NAMALWA (cell line): Measurements from ENCODE around the gene RAPGEF6.
"Not testable (repeated sequence)": the region's sequence is repeated elsewhere in the genome, so short reads cannot be mapped to it uniquely, and the experiment has no call there.

ENCODE experiments used
- DNase-seq: peaks from one replicate; pipeline ENCODE4 v3.0.0-alpha.2; 2015; ENCODE audit warnings: low spot score

Gene RAPGEF6

GRCh38 chr5:131495536-131496399 is 139.3 kb downstream of the RAPGEF6 start:
- DNase-seq = no peak

- DNase-seq = no peak
Measured at GRCh38 chr5:131491749-131492148, 143.3 kb downstream of the RAPGEF6 start.

DNA sequence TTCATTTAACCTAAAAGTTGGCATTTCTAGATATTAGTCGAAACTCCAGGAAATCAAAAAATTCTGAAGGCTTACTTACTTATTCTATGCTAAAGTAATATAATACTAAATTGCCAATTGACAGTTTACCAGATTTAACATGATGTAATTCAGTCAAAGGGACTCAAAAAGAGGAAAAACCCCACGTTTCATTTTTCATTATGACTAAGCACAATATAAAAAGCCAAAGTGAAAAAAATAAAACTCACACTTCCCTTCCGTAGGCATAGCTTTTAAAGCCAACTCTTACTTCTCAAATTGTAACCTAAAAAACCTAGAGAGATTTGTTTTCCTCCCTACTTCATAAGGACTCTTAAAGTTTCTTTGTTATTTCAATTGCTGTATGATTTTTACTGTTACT is 146.6 kb downstream of the RAPGEF6 start:
- no peak for DNase-seq

GRCh38 chr5:131487371-131487770 is 147.7 kb downstream of the RAPGEF6 start:
- DNase-seq = not testable (repeated sequence)

DNA sequence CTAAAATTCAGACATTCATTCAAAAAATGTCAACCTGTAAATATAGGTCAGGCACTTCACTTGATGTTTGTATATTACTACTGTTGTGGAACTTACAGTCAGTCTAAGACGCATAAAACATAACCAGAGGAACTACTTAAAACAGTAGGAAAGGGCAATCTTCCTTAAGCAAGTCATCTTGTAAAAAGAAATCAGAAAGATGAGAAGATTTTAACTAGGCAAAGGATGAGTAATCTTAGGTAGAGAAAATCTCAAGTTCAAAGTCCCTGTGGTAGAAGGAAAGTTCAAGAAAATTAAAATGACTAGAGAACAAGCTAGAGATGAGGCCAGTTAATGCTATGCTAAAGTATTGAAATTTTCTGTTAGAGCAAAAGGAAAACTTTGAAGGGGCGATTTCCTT is 152.4 kb downstream of the RAPGEF6 start:
- DNase-seq = no peak

DNA sequence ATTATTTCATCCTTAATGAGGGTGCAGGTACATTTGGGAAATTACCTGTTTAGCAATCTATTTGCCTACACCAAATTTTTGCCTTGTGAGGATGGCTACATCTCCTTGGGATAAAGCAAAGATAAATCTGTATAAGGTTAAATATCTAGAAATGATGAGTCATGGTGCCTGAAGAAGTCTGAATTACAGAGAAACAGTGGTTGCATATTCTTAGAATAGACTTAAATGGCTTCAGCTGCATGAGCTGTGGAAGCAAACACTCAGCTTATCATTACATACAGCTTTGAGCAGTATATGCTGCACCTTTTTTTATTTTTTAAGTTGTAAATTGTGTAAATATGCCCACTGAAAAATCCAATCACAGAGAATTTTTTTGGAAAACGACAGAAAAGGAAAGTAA is 153.5 kb downstream of the RAPGEF6 start:
- no peak for DNase-seq

GRCh38 chr5:131475541-131475941 is 159.5 kb downstream of the RAPGEF6 start:
- DNase-seq = no peak

DNA sequence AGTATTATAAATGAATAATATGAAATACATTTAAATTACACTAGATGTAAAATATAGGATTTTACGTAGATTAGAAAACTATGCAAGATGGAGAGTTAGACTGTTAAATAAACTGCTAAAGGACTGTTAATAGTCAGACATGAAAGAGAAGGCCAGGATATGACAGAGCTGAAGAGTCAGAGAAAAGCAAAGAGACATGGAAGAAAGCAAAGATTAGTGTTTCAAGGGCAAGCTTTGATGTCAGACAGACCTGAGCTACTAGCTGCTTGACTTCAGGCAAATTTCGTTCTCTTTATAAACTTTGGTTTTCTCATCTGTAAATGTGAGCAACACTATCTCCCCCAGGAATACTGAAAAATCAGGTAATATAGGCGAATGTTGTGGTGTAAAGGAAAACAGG is 161.3 kb downstream of the RAPGEF6 start:
- no peak for DNase-seq

- DNase-seq = no peak
Measured at GRCh38 chr5:131466171-131466766, 168.8 kb downstream of the RAPGEF6 start.

GRCh38 chr5:131463656-131464055 is 171.4 kb downstream of the RAPGEF6 start:
- no peak for DNase-seq

DNA sequence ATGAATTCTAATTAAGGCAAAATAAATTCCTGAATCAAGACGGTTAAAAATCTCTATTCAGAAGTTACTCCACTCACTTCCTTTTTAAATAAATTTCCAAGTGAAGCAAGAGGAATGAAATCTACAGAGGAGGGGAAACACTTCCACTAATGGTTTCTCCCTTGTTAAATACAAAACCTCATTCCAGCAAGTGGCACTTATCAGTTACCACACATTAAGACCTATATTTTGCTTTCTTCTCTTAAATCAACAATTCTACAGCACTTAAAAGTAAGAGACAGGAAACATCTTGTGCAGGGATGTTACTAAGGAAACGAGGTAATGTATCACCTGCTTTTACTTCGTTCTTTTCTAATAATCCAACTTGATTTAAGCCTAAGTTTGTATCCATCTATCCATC is 172.6 kb downstream of the RAPGEF6 start:
- DNase-seq = no peak

- no peak for DNase-seq
Measured at GRCh38 chr5:131461742-131462141, 173.3 kb downstream of the RAPGEF6 start.

DNA sequence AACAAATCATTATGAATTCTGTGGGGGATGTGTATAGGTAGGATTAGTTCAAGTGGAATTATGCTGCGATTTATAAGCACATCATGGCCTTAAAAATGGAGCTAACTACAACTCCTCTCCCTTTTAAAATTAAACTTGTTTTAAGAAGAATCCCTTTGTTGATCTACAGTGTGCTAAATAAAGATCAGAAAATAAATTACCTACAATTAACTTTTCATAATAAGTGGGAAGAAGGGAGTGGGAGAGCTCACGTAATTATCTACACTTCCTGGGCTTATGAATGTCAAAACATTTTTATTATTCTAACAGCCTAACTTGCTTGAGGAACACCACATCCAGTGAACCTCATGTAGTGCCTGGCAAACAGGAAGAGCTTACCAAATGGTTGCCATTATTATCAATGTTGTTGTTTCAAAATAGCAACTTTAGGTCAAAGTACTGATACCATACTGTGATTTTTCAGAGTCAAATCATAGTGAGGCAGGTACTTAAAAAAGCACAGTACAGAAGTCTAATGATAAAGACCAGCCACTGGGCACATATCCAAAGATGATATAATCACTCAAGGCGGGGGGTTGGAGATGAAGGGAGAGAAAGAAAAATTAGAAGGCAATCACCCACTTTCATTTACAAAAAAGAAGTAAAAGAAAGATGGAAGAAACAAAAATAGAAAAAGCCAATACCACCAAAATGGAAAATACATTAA is 174.0 kb downstream of the RAPGEF6 start:
- no peak for DNase-seq

- no peak for DNase-seq
Measured at GRCh38 chr5:131460133-131460532, 174.9 kb downstream of the RAPGEF6 start.

DNA sequence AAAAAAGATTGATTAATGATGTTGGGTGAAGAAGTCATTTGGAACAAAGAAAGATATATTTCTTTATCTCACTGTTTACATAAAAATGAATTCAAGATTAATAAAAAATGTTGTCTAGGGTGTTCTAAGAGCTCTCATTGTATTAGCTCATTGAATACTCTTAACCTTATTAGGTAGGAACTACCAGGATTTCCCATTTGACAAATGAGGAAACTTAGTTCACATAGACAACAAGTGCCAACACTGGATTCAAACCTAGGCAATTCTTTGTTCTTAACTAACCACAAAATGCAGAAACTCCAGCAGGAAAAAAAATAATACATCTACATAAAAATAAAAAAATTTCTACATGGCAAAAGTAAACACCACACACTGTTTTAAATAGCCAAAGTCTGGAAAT is 175.8 kb downstream of the RAPGEF6 start:
- DNase-seq = no peak

- DNase-seq = no peak
Measured at GRCh38 chr5:131457193-131457592, 177.8 kb downstream of the RAPGEF6 start.

DNA sequence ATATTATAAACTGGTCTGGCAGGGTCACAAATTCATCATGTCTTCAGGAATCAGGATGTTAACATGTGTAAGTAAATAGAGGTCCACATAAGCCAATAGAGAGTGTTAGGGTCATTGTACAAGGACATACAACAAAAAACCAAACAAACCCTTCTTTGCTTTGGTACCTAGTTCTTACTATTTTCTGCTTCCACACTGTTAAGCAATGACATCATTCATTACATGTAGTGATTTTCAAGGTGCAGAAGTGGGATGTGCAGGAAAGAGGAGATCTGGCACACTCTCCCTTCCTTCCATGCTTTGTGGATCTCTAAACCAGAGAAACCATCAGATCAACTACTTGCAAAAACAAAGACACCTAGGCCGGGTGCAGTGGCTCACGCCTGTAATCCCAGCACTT is 184.1 kb downstream of the RAPGEF6 start:
- DNase-seq = no peak

DNA sequence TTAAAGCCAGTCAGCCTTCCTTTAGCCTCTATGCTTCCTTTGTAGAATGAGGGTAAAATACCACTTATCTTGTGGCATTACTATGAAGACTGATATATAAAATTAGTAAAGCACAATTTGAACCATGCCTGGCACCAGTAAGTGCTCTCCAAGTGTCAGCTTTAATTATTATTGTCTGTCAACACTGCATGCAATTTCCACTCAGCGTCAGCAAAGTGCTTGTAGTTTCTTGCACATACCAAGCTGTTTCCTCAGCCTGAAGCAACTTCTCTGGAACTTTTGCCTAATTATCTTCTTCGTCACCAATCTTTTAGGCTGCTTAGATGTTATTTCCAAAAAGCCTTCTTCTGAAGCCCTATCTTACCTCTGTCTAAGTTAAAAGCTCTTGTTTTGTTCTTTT is 193.8 kb downstream of the RAPGEF6 start:
- no peak for DNase-seq

GRCh38 chr5:131436081-131436480 is 198.9 kb downstream of the RAPGEF6 start:
- no peak for DNase-seq

DNA sequence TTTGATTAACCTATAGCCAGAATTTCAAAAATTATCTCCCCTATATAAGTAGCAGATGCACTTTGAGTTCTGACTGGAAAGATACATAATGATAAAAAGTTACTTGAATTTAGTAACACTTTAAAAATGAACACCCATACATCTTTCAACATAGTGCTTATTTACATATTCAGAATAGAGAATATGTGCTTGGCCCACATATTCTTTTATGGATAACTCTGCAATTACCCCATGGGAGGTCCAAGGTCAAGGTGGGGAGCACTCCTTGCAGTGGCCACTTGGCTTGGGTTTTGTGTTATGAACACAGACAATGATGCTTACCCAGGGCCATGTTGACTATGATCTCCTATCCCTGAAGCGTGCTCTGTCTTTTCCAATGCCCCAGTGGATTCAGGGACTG is 201.9 kb downstream of the RAPGEF6 start:
- DNase-seq = no peak

- no peak for DNase-seq
Measured at GRCh38 chr5:131431794-131432193, 203.2 kb downstream of the RAPGEF6 start.

GRCh38 chr5:131430794-131431193 is 204.2 kb downstream of the RAPGEF6 start:
- no peak for DNase-seq

GRCh38 chr5:131426011-131426410 is 209.0 kb downstream of the RAPGEF6 start:
- DNase-seq = no peak
